Measurements from ENCODE around the gene FUT8. TPM values are rescaled to one million over a fixed set of nuclear protein-coding genes. Genes with fewer than 3 reads are reported as not detected.

FUT8 gene
- total RNA-seq, 6 experiments from 2014 or later: 2.6 to 4.9 (median 3.5) TPM

DNA sequence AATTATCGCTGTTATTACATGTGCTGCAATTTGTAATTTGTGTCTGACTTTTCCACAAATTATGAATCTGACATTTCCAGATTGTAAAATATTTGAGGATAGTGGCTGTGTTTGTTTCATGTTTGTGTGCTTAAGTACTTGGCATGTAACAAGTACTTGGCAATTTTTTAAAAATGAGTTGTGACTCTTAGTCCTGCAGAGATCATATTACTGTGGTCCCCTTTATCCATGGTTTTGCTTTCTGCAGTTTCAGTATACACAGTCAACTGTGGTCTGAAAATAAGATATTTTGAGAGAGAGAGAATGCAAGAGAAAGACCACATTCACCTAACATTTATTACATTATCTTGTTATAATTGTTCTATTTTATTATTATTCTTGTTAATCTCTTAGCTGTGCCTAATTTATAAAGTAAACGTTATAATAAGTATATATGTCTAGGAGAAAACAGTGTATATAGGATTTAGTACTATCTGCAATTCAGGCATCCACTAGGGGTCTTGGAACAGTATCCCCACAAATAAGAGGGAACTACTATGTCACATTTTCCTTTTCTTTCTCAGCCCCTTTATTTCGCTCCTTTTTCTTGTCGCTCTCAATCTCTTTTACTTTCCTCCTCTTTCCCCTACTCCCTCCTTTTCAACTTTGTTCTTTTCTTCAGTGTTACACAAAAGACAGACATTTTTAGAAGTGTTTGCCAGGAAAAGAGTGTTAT is 176.1 kb downstream of the FUT8 start:
- Histone ChIP-seq H3K4me3 (no peak overlapping the region), H3K9me3 (no peaks in the 10 kb centered on the region), H3K4me1 (peaks cover 0 to 9% (median 2%) of the 10 kb centered on the region in 4 donors), H3K27me3 (no peaks in the 10 kb centered on the region), H3K36me3 (no peaks in the 10 kb centered on the region), H3K27ac (no peak overlapping the region)
- no peak for DNase-seq
- intact Hi-C loops (cut with DNase I): no loop called here
- WGBS (ENCODE audit: insufficient coverage, low coverage, low lambda C conversion rate, missing lambda C conversion rate): 85% methylated on average over 4 of the region's 4 CpGs
- TF ChIP-seq CTCF (IDR thresholded peaks at IDR 0.05): no peak
- TF ChIP-seq POLR2A (IDR thresholded peaks at IDR 0.05): no peak
- ATAC-seq: no peak

DNA sequence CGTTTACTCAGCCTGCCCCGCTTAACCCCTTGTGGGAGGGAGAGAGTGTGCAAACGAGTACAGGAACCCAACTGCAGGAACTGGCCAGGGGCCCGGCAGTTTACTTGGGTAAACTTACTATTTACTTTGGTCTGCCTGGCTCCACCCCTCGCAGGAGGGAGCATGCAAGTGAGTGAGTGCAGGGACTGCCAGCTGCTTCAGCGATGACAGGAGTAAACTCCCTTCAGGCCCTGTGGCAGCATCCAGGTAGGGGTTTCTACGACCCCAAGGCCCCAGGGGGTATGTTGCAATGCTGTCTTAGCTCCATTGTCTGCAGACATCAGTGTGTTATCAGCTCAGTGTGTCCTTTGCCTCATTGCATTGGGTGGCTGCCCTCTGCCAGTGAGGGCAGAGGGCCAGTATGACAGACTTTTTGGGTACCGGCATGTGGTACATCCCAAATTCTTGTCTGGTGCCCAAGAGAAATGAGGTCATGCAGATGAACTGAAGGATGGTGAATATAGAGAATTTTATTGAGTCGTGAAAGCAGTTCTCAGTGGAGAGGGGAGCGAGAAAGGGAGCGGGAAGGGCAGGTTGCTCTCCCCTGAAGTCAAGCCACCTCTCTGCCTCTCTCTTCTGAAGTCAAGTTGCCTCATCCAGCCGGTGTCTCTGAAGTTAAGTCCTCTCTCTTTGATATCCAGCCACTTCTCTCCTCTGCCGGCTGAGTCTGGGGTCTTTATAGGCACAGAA is 181.8 kb downstream of the FUT8 start:
- peak; percentile 95 to 100 (median 99) for ATAC-seq
- TF ChIP-seq POLR2A (IDR thresholded peaks at IDR 0.05) (no peak), CTCF (IDR thresholded peaks at IDR 0.05) (no peak)

DNA sequence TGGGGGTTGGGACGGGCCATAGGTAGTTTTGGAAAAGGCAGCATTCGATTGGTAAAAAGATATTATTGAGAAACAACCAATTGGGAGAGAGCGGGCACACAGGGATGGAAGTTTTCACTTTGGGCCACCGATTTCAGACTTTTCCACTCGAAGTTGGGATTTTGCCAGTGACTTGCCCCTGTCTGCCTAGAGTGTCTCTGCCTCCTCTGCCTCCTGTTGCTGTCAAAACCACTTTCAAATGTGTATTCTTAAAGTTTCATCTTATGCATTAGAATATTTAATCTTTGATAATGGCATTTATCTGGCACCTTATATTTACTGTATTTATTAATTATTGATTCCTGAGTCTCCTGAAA is 182.3 kb downstream of the FUT8 start:
- DNase-seq (no peak), ATAC-seq (no peak)
- no peak overlapping the region for H3K27ac ChIP-seq
- peaks cover 0 to 8% (median 0%) of the 10 kb centered on the region in 4 donors for H3K4me1 ChIP-seq
- H3K9me3 ChIP-seq: no peaks in the 10 kb centered on the region
- no peak overlapping the region for H3K4me3 ChIP-seq
- TF ChIP-seq CTCF (IDR thresholded peaks at IDR 0.05) (no peak), POLR2A (IDR thresholded peaks at IDR 0.05) (no peak)
- intact Hi-C loops (cut with DNase I): no loop called here
- no peaks in the 10 kb centered on the region for H3K27me3 ChIP-seq
- 83% methylated on average over 5 of the region's 5 CpGs for WGBS (ENCODE audit: insufficient coverage, low coverage, low lambda C conversion rate, missing lambda C conversion rate)
- H3K36me3 ChIP-seq: no peaks in the 10 kb centered on the region

More for the DNA sequence above, 181.8 kb downstream of the FUT8 start:
- H3K4me1 ChIP-seq: peaks cover 0 to 8% (median 0%) of the 10 kb centered on the region in 4 donors
- H3K27me3 ChIP-seq: no peaks in the 10 kb centered on the region
- H3K27ac ChIP-seq: no peak overlapping the region
- peak; percentile 55 to 74 (median 72) for DNase-seq
- no peak overlapping the region for H3K4me3 ChIP-seq
- H3K9me3 ChIP-seq: no peaks in the 10 kb centered on the region
- intact Hi-C loops (cut with DNase I): no loop called here
- H3K36me3 ChIP-seq: no peaks in the 10 kb centered on the region
- 26% methylated on average over 5 of the region's 13 CpGs for WGBS (ENCODE audit: insufficient coverage, low coverage, low lambda C conversion rate, missing lambda C conversion rate)

- TF ChIP-seq CTCF (IDR thresholded peaks at IDR 0.05): no peak
- TF ChIP-seq POLR2A (IDR thresholded peaks at IDR 0.05): no peak
- H3K9me3 ChIP-seq: no peaks in the 10 kb centered on the region
- no peaks in the 10 kb centered on the region for H3K27me3 ChIP-seq
- no peaks in the 10 kb centered on the region for H3K36me3 ChIP-seq
- H3K4me1 ChIP-seq: peaks cover 0 to under 1% (median 0%) of the 10 kb centered on the region in 4 donors
- intact Hi-C loops (cut with DNase I): no loop called here
- no peak overlapping the region for H3K27ac ChIP-seq
- ATAC-seq (no peak), DNase-seq (no peak)
- WGBS (ENCODE audit: insufficient coverage, low coverage, low lambda C conversion rate, missing lambda C conversion rate): 0% methylated on average over 1 of the region's 1 CpG
- no peak overlapping the region for H3K4me3 ChIP-seq
Observed at GRCh38 chr14:65599375-65599774, 186.8 kb downstream of the FUT8 start.
